Effector memory CD4-positive, alpha-beta T cell (primary cell): ENCODE results near the gene PABPN1.

ENCODE experiments used
- DNase-seq, 3 donors: peaks; one replicate each; pipeline ENCODE4 v3.0.0-alpha.2; 2020
- H3K27ac ChIP-seq: 2 replicates; pipeline ENCODE4 v1.7.0; 2013; ENCODE audit warnings: mild to moderate bottlenecking, low read length, moderate library complexity; ENCODE audit not compliant: insufficient read depth, poor library complexity, severe bottlenecking
- H3K27me3 ChIP-seq: replicated peaks from 2 replicates; pipeline ENCODE4 v1.7.0; 2013; ENCODE audit warnings: mild to moderate bottlenecking, low read length; ENCODE audit not compliant: insufficient read depth, control insufficient read depth, poor library complexity, severe bottlenecking
- H3K36me3 ChIP-seq: 2 replicates; pipeline ENCODE4 v1.7.0; 2013; ENCODE audit warnings: mild to moderate bottlenecking, low read length, moderate library complexity; ENCODE audit not compliant: control insufficient read depth, insufficient read depth
- H3K4me1 ChIP-seq: 2 replicates; pipeline ENCODE4 v1.7.0; 2013; ENCODE audit warnings: low read length, mild to moderate bottlenecking; ENCODE audit not compliant: control insufficient read depth, insufficient read depth, poor library complexity, severe bottlenecking
- H3K4me3 ChIP-seq: 2 replicates; pipeline ENCODE4 v1.7.0; 2013; ENCODE audit warnings: low read length, low read depth, mild to moderate bottlenecking; ENCODE audit not compliant: insufficient read depth, poor library complexity, severe bottlenecking
- H3K9me3 ChIP-seq: 2 replicates; pipeline ENCODE4 v1.7.0; 2013; ENCODE audit warnings: mild to moderate bottlenecking, low read length, moderate library complexity; ENCODE audit not compliant: control insufficient read depth

PABPN1 gene

GRCh38 chr14:23302290-23303225 lies 18.7 kb upstream of the PABPN1 start, which contains the start of gene PPP1R3E:
Gene PPP1R3E, minus strand, starts transcription at chr14:23302859. Its CDS starts 283 bp downstream, at chr14:23302576.
- Histone ChIP-seq H3K9me3 (no peaks in the 10 kb centered on the region), H3K36me3 (no peaks in the 10 kb centered on the region), H3K4me1 (peaks cover 11% of the 10 kb centered on the region), H3K4me3 (peak within 1 kb of the TSS; percentile 76), H3K27me3 (peaks cover 13% of the 10 kb centered on the region), H3K27ac (peak within 1 kb of the TSS; percentile 90)
- peak; percentile 77 to 83 (median 79) for DNase-seq

GRCh38 chr14:23306412-23307145 lies 14.7 kb upstream of the PABPN1 start, which contains the start of gene BCL2L2:
Gene BCL2L2, plus strand, starts transcription at chr14:23306833. Its CDS starts 935 bp downstream, at chr14:23307768.
- Histone ChIP-seq H3K4me3 (no peak within 1 kb of the TSS), H3K27me3 (peaks cover 17% of the 10 kb centered on the region), H3K4me1 (peaks cover 2% of the 10 kb centered on the region), H3K9me3 (no peaks in the 10 kb centered on the region), H3K36me3 (no peaks in the 10 kb centered on the region), H3K27ac (no peak within 1 kb of the TSS)
- no peak for DNase-seq

- H3K4me3 ChIP-seq, result no peak overlapping the region
- H3K27me3 ChIP-seq, result peaks cover 17% of the 10 kb centered on the region
- H3K9me3 ChIP-seq, result no peaks in the 10 kb centered on the region
- H3K27ac ChIP-seq, result no peak overlapping the region
- no peak for DNase-seq
- no peaks in the 10 kb centered on the region for H3K36me3 ChIP-seq
- H3K4me1 ChIP-seq, result no peaks in the 10 kb centered on the region
These were observed 14.1 kb upstream of the PABPN1 start for GRCh38 chr14:23307146-23307530.

DNA sequence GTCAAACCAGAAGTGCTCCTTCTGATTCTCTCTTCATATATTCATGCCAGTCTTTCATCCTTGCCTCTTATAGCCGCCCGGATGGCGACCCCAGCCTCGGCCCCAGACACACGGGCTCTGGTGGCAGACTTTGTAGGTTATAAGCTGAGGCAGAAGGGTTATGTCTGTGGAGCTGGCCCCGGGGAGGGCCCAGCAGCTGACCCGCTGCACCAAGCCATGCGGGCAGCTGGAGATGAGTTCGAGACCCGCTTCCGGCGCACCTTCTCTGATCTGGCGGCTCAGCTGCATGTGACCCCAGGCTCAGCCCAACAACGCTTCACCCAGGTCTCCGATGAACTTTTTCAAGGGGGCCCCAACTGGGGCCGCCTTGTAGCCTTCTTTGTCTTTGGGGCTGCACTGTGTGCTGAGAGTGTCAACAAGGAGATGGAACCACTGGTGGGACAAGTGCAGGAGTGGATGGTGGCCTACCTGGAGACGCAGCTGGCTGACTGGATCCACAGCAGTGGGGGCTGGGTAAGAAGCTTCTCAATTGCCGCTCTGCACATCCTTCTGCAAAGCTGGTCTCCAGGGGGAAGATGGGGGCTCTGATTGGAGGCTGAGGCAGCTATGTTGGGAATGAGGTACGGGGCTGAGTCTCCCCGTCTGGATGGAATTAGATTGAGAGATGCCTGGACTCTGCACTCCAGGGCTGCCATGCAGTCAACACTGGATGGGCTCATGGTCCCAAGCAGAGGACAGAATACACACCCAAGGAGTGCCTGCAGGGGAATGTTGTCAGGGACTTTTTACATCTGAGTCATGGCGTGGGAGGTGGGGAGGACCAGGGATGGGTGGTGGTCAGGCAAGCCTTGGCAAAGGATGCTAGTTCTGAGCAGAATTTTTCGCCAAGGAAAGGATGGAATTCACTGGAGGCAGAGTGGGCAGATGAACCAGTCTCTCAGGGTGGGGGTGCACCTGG lies 13.3 kb upstream of the PABPN1 start:
- DNase-seq, result no peak
- H3K27ac ChIP-seq, result no peak overlapping the region
- peaks cover 17% of the 10 kb centered on the region for H3K27me3 ChIP-seq
- no peak overlapping the region for H3K4me3 ChIP-seq
- no peaks in the 10 kb centered on the region for H3K4me1 ChIP-seq
- no peaks in the 10 kb centered on the region for H3K36me3 ChIP-seq
- H3K9me3 ChIP-seq, result no peaks in the 10 kb centered on the region

GRCh38 chr14:23308721-23309445 lies 12.4 kb upstream of the PABPN1 start:
- Histone ChIP-seq H3K4me3 (no peak overlapping the region), H3K27ac (no peak overlapping the region), H3K4me1 (no peaks in the 10 kb centered on the region)

DNA sequence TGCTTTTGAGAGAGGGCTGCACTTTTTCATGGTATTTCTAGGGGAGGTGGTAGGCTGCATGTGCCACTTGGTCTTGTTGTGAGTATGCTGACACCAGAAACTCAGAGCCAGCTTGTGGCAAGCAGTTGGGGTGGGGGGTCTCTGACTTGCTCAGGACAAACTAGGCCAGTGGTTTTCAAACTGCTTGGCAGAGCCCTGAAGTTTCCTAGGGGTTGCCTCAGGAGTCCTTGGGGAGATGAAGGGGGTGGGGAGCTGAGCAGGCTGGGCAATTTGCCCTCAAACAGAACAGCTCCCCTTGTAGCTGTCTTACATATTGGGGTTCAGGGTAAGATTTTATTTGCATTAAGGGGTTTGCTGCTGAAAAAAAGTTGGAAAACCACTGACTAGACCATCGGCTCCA lies 10.7 kb upstream of the PABPN1 start:
- Histone ChIP-seq H3K36me3 (no peaks in the 10 kb centered on the region), H3K4me1 (no peaks in the 10 kb centered on the region), H3K4me3 (no peak overlapping the region), H3K27ac (no peak overlapping the region), H3K9me3 (no peaks in the 10 kb centered on the region), H3K27me3 (peaks cover 17% of the 10 kb centered on the region)
- no peak for DNase-seq

More at GRCh38 chr14:23308721-23309445, 12.4 kb upstream of the PABPN1 start:
- no peaks in the 10 kb centered on the region for H3K9me3 ChIP-seq
- no peaks in the 10 kb centered on the region for H3K36me3 ChIP-seq
- peaks cover 17% of the 10 kb centered on the region for H3K27me3 ChIP-seq
- DNase-seq, result no peak

GRCh38 chr14:23316300-23316699 lies 5.0 kb upstream of the PABPN1 start:
- DNase-seq, result no peak
- no peaks in the 10 kb centered on the region for H3K27me3 ChIP-seq
- no peak overlapping the region for H3K27ac ChIP-seq
- H3K4me1 ChIP-seq, result peaks cover 4% of the 10 kb centered on the region
- H3K4me3 ChIP-seq, result no peak overlapping the region
- no peaks in the 10 kb centered on the region for H3K36me3 ChIP-seq
- H3K9me3 ChIP-seq, result no peaks in the 10 kb centered on the region

- H3K27ac ChIP-seq, result peak overlapping the region; percentile 73
- no peaks in the 10 kb centered on the region for H3K9me3 ChIP-seq
- H3K27me3 ChIP-seq, result no peaks in the 10 kb centered on the region
- no peak overlapping the region for H3K4me3 ChIP-seq
- peaks cover 8% of the 10 kb centered on the region for H3K4me1 ChIP-seq
- no peak for DNase-seq
- peaks cover 19% of the 10 kb centered on the region for H3K36me3 ChIP-seq
These were observed 1.3 kb upstream of the PABPN1 start for GRCh38 chr14:23319746-23320583.
